Stimulated activated CD4-positive, alpha-beta T cell treated with anti-CD3 and anti-CD28 coated beads, Interleukin-2, amount 100 ng/mL, for 4 hours (primary cell): ENCODE results near the gene BAMBI.
"Not testable (repeated sequence)": the region's sequence is repeated elsewhere in the genome, so short reads cannot be mapped to it uniquely, and the experiment has no call there.

Source experiments
- DNase-seq: peaks from one replicate; pipeline ENCODE4 v3.0.0-alpha.2; 2020; ENCODE audit warnings: low read depth

Gene BAMBI, protein sequence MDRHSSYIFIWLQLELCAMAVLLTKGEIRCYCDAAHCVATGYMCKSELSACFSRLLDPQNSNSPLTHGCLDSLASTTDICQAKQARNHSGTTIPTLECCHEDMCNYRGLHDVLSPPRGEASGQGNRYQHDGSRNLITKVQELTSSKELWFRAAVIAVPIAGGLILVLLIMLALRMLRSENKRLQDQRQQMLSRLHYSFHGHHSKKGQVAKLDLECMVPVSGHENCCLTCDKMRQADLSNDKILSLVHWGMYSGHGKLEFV

DNA sequence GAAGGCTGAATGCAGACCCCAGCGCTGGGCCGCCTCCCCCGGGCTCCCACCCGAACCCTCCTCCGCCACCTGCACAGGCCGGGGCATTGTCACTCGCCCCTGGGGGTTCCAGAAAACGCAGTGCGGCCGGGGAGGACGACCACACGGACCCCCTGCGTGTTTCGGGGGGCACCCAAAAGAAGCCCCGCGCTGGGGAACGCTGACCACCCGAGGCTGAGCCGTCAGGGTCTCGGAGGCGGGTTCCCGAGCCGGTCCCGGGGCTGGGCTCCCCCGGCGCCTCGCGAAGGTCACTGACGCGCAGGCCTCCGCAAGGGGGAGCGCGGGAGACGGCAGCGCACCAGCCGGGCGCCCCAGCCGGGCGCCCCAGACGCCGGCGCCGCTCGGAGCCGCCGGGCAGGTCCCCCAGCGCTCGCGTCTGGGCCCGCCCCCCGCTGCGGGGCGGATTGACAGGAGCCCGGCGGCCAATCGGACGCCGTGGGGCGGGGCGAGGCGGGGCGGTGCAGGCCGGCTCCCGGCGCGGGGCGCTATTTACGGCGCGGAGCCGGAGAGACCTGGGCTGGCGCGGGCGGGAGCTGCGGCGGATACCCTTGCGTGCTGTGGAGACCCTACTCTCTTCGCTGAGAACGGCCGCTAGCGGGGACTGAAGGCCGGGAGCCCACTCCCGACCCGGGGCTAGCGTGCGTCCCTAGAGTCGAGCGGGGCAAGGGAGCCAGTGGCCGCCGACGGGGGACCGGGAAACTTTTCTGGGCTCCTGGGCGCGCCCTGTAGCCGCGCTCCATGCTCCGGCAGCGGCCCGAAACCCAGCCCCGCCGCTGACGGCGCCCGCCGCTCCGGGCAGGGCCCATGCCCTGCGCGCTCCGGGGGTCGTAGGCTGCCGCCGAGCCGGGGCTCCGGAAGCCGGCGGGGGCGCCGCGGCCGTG lies at the start of gene BAMBI:
Gene BAMBI (plus strand): TSS at position 554 of the 920 bp plus-strand sequence. CDS start 377 bp downstream, outside the sequence.
- peak; percentile 87 for DNase-seq

DNA sequence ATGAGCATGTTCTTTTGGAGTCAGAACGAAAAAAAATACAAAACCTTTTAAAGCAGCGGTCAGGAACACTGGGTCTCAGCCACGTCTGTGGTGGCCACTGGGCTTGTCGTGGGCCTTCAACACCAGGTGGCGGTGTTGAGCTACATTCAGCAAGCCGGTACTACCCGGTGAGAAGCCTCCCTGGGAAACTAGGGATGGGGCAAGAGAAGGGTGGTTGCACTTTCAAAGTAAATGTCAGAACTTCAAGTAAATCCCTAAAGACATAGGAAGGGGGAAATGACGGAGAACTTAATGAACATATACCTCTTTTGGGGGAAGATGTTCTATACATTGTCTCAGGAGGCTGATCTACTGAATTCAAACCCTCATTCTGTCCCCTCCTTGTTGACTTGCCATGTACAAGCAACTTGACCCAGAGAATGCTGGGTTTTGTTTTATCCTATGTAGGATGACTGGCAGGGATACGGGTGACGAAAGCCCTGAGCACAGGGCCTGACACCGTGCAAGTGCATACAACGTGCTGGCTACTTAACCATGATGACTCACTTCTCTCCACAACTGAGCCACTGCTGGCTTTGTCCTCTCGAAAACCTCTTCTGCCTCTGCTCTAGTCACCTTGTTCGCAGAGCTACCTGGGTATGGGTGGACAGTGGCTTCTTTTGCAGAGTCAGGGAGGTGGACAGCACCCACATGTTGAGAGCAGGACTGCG lies 49.0 kb upstream of the BAMBI start:
- DNase-seq, result peak; percentile 41

DNA sequence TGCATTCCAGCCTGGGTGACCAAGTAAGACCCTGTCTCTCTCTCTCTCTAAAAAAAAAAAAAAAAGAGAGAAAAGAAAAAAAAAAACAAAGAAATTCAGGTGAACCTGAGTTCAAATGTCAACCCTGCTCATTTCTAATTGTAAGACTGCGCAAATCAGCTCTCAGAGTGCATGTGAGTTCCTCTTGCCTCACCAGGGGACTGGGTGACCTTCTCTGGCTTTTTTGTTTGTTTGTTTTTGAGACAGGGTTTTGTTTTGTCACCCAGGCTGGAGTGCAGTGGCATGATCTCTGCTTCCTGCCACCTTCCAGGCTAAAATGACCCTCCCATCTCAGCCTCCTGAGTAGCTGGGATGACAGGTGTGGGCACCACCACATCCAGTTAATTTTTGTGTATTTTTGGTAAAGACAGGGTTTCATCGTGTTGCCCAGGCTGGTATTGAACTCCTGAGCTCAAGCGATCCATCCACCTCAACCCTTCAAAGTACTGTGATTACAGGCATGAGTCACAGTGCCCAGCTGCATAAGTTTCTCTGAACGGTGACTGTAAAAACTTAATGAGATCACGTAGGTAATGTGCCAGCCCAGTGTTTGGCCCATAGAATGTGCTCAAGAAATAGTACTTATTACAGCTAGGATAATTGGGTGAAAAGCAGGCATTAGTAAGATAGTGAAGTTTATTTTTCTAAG lies 45.3 kb upstream of the BAMBI start:
- DNase-seq, result no peak

DNA sequence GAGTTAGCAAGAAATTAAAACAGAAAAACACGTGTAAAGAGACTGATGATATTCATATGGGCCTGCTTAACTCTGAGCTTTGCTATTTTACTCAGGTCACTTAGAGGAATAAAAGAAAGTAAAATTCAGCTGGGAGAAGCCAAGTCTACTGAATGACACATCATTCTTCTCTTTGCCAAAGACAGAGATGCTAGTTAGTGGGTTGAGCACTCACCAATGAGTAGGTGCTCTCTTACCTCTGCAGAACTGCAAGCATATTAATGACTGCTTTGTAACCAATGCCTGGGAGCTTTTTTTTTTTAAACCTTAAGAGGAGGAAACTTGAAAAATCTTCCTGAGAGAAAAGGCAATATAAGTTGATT lies 44.8 kb upstream of the BAMBI start:
- DNase-seq, result no peak

DNA sequence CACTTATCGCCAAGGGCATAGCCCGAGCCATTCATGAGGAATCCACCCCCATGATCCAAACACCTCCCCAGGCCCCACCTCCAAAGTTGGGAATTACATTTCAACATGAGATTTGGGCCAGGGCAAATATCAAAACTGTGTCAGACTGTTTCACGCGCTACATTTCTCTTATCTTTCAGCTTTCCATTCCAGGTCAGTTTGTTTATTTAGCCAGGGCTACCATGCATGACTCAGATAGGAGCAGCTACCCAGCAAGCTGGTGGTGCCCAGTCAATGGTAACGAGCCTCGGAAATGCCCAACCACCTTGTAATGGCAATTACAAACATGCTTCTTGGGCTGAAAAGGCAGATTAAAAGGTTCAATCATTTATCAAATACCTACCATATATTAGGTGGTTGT lies 43.6 kb upstream of the BAMBI start:
- no peak for DNase-seq

DNA sequence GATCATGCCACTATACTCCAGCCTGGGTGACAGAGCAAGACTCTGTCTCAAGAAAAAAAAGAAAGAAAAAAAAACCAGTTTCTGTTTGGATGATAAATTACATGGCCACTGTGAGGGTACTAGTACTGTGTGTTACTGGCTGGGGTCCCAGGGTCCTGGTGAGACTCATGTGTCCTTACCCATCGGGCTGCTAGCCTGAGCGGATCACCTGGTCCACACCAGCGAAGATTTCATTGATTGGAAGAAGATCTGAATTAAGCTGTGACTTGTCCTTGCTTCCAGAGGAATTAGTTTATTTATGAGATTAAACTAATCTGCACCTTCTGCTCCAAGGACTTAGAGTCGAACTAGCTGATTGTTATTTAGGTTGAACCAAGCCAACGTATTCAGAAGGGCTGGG lies 40.0 kb upstream of the BAMBI start:
- no peak for DNase-seq

DNA sequence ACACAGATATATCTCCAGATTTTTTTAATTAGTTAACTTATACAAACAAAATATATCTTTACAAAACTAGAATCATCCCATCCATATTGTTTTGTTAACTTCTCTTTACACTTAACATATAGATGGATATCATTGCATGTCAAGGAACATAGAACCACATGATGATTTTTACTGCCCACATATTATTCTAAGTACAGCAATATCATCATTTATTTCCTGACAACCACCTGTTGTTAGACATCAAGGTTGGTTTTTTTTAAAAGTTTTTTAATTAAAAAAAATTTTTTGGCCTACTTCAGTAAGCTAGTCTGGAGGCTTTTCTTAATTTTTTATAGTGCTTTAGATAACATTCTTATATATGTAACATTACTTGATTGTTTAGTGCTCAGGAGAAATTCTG lies 38.9 kb upstream of the BAMBI start:
- DNase-seq, result no peak

DNA sequence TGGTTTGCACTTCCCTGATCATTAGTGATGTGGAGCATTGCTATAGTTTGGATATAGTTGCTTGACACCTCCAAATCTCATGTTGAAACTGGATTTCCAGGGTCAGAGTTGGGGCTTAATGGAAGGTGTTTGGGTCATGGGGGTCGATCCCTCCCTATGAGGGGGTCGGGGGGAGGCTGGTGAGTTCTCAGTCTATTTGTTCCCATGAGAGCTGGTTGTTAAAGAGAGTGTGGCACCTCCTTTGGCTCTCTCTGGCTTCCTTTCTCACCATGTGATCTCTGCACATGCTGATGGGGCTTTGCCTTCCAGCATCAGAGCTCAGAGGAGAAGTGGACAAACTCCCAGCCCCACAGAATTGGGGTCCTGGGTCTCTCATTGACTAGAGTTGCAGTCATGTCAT lies 36.8 kb upstream of the BAMBI start:
- no peak for DNase-seq

DNA sequence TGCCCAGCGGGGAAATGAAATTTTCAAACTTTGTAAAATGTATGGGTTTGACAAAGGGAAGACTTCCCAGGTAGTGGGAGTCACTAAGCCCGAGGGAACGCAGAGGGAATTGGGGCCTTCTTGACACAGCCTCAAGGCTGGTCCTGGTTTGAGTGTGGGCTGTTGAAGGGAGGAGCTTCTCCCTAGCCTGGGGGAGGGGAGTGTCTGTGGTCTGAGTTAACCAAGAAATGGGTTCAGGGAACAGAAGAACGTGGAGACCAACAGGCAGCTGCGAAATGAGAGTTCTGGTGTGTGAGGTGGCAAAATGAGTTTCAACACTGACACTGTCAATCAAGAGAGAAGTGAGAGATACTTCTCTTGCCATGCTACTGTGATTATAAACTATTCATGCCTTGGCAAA lies 32.7 kb upstream of the BAMBI start:
- no peak for DNase-seq

DNA sequence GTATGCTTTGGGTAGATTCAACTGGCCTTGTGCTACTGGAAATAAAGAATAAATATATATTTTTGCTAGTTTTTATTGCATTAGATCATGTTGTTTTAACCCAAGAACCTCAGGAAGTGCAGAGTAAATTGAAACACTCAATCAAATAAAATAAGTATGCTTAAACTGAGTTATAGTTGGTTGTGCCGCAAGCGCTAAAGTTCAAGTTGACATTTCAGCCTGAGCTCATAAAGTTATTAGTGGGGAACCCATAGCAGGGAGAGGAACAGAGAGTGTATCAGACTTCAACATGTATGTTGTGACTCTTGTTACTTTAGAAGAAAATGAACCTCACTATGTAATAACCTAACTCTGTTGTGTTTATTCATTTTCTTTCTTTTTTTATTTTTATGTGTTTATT lies 25.2 kb upstream of the BAMBI start:
- no peak for DNase-seq

DNA sequence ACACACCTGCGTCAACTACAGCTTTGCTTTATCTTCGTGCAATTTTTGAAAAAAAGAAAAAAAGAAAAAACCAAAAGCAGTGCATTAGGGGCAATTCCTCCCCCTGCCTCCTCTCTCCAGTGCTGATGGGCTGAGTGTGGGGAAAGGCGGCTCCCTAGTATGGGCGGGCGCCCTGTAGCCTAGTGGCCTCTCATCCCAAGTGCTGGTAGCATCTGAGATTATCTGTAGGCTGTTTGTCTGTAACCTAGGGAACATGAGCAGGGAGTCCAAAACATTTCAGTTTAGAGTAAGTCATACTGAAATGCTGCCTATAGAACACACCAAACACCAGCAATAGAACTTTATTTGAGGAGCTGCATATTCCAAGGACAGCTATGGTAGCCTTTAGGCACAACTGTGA lies 24.6 kb upstream of the BAMBI start:
- DNase-seq, result no peak

DNA sequence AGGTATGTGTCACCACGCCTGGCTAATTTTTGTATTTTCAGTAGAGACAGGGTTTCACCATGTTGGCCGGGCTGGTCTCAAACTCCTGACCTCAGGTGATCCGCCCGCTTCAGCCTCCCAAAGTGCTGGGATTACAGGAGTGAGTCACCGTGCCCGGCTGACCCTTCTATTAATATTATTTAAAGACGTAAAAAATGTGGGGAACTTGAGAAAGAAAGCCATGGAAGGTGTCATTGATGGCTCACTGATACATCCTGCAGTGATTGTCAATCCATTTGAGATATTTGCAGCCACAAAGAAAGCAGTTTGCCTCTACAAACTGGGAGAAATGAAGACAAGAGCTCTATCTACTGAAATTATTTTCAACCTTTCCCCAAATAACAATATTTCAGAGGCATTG lies 18.5 kb upstream of the BAMBI start:
- not testable (repeated sequence) for DNase-seq

DNA sequence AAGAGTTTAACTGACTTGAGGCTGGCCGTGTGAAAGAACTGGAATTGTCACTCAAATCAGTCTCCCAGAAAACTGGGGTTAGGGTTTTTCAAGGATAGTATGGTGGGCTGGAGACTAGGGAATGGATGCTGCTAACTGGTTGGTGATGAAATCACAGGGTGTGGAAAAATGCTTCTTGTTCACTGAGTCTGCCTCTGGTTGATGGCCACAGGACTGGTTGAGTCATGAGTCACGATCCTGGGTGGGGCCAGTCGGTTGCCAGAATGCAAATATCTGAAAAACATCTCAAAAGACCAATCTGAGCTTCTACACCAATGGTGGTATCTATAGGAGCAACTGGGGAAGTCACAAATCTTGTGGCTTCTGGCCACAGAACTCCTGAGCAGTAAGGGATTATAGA lies 16.3 kb upstream of the BAMBI start:
- no peak for DNase-seq

DNA sequence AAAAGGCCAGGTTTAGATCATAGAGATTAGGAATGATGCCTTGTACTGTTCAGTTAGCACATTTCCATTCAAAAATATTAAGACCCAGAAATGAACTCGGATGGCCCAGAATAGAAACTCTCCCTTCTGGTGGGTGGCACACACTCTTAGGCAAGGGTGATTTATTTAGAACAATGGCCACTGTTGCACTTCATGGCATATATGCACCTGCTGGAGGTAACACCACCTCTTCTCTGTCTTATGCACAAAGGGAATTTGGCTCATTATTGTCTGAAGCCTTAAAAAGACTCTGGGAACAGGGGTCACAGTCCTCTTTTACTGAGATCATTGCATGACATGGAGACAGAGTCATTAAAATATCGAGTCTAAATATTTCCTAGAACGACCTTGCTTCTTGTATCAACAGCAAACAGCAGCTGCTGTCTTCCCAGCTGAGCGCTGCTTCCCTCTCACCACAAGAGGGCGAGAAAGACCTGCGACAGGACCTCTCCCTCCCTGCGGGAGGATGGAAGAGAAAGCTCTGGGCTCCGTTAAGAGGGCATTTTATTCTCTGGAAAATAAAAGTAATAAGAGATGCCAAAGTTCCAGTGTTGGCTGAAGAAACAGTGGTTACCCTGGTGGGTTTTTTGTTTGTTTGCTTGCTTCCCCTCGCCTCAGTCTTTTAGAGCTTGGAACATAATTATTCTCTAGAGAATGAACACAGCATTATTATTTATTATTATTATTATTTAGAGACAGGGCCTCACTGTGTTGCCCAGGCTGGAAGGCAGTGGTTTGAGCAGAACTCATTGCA lies 13.5 kb upstream of the BAMBI start:
- peak; percentile 55 for DNase-seq

DNA sequence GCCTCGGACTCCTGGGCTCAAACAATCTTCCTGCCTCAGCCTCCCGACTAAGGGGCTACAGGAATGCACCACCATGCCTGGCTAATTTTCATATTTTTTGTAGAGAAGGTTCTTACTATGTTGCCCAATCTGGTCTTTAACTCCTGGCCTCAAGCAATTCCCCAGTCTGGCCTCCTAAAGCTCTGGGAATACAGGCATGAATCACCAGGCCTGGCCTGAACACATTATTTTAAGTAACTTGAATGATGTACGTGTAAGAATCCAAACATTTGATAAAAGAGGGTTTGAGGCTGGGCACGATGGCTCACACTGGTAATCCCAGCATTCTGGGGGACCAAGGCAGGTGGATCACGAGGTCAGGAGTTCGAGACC lies 13.0 kb upstream of the BAMBI start:
- no peak for DNase-seq

DNA sequence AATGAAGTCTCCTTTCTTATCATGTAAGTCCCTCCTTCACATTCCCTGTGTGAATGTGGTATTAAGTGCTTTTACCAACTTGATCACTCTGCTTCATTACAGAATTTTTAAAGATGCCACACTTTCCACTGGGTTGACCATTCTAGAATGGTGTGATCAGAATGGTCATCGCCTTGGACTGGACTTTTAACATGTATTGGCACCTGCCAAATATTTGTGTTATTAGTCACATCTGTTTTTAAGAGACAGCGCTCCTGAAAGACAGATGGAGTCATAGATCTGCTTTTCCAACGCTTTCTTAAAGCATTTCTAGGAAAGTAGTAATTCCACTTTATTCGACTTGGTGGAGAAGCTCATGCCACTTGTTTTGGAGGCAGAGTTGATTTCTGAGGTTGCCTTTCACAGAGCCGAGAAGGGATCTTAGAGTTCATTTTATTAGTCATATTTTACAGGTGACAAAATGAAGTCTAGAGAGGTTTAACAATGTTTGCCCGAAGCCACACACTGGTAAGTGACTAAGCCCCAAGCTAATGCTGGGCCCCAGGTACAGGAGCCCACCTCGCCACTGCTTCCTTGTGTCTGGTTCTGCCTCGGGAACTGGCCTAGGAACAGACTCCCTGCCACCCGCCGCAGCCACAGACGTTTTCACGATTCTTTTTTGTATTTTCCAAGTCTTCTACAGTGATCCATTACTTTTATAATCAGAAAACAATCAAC lies 10.4 kb upstream of the BAMBI start:
- DNase-seq, result no peak

DNA sequence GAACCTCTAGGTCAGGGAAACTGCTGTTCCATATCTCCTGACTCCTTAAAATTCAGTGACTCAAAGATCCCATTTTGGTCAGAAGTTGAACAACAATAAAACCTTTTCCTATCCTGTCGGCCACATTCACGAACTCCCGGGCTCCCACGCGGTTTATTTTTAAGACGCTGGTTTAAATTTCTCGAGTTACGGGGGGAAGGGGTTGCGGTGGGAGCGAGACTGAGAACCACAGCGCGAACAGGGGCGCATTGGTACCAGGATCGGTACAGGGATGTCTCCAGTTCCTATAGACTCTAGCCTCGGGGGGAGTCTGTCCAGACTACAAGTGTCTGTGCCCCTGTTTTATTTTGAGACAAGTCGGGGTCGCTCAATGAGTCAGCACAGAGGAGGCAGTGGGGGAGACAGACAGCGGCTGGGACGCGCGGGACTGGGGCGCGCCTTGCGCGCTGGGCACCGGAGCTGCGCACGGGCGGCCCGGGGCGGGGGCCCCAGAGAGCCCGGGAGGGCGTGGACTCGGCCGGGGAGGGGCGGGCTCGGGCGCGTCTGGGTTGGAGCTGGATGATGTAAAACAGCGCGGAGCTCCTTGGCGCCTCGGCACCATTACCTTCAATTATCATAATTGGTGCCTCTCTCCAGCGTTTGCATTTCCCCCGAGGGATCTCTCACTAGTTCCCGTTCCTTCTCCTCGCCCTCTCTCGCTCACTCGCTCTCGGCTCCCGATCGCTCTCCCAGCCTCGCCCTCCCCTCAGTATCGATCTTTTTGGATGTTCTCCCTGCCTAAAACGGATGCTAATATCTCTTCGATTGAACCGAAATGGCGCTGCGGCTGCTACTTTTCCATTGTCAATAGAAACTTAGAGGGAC lies 8.7 kb upstream of the BAMBI start:
- DNase-seq, result no peak

DNA sequence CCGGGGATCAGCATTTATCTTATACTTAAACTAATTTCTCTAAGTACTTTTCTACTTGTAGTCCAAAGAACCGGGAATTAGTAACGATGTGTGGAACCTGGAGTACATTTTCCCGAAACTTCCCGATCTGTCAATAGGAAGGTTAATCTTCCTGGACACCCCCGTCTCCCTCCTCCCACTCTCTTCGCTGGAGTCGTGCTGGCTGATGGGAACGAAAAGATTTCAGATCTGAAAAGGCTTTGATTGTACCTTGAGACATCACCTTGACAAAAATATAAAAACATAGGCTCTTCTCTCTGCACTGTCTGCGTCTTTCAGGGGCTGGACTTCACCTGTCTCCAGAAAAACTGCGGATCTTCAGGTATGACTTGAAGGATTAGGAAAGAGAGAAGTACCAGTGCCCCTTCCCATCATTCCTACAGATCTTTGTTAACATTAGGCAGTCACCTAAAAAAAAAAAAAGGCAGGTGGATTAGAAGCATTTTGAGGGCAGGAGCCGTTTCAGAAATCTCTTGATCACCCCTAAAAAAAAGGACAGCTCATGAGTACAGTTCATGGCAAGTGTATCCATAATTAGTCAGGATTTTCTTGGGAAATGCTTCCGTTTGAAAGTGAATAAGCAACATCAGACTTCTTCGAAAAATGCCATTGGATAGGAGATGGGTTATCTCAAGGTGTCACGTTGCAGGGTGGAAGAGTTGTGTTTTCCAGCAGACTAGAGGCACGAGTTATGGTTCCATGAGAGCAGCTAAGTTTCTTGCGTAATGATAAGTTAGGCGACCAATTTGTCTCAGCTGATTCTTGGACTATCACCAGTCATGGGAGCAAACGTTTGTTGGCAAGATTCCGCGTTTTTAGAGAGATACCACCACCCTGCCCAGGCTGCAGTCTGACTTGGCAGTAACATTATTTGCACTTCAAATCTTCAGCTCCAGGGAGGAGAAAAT lies 7.8 kb upstream of the BAMBI start:
- DNase-seq, result no peak

DNA sequence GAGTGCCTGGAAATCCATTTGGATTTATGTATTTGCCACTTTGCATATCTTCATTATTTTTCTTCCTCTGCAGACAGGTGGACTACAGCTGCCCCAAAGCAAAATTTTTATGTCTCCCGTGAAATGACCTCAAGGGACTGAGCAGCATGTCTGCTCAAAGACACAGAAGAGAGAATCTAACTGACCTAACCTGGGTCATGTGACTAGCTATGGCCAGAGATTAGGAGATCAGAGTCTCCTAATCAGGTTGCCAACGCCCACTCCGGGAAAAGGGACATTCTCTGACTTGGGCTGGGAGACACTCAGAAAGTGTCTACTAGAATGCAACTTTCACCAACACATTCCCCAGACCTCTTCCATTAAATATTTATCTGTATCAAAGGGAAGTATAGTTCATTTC lies 2.5 kb upstream of the BAMBI start:
- DNase-seq, result no peak
